Upper lobe of left lung (tissue), 4 donors: ENCODE results near the gene MRPL17.

Experiments
- CTCF ChIP-seq, 6 experiments: fragments of 450-650 bp in 4 of 6; fragments of 200-600 bp in 2 of 6; sonication (generic) in 2 of 6; IDR thresholded peaks; one replicate each; pipeline ENCODE4 v1.5.1; 2016 to 2019; ENCODE audit warnings: antibody characterized with exemption in 6 of 6
- POLR2A ChIP-seq, 4 donors: fragments of 450-650 bp; IDR thresholded peaks; one replicate each; pipeline ENCODE4 v1.5.1; 2016 to 2017; ENCODE audit warnings: antibody characterized with exemption in 4 of 4, mild to moderate bottlenecking in 2 of 4

GRCh38 chr11:6656936-6657335 is 26.2 kb downstream of the MRPL17 start:
- TF ChIP-seq POLR2A (IDR thresholded peaks at IDR 0.05) (no peak), CTCF (IDR thresholded peaks at IDR 0.05) (no peak)
